Osteoblast (primary cell): ENCODE measurements around the gene THSD7A. TPM values are rescaled to one million over a fixed set of nuclear protein-coding genes. Genes with fewer than 3 reads are reported as not detected.

Experiments
- DNase-seq: peaks from one replicate; pipeline ENCODE4 v3.0.0; 2011; ENCODE audit warnings: low spot score, mixed read lengths; ENCODE audit not compliant: insufficient read length; ENCODE audit errors: missing footprints
- H2AFZ ChIP-seq: 2 replicates; pipeline ENCODE4 v1.6.0; 2011; ENCODE audit warnings: mild to moderate bottlenecking, low read length
- H3K27ac ChIP-seq: 2 replicates; pipeline ENCODE4 v1.5.1; 2011; ENCODE audit warnings: mild to moderate bottlenecking, low read depth, low read length, moderate library complexity
- H3K27me3 ChIP-seq: 2 replicates; pipeline ENCODE4 v1.6.0; 2012; ENCODE audit warnings: mild to moderate bottlenecking, control low read depth, inconsistent platforms, low read length, moderate library complexity; ENCODE audit not compliant: insufficient read depth
- H3K36me3 ChIP-seq: 2 replicates; pipeline ENCODE4 v1.5.1; 2011; ENCODE audit warnings: mild to moderate bottlenecking, low read length, control low read depth, moderate library complexity; ENCODE audit not compliant: insufficient read depth
- H3K4me1 ChIP-seq: 2 replicates; pipeline ENCODE4 v1.5.1; 2011; ENCODE audit warnings: mild to moderate bottlenecking, low read length, control low read depth, moderate library complexity; ENCODE audit not compliant: insufficient read depth
- H3K4me2 ChIP-seq: 2 replicates; pipeline ENCODE4 v1.6.0; 2011; ENCODE audit warnings: mild to moderate bottlenecking, low read length; ENCODE audit not compliant: insufficient read depth
- H3K4me3 ChIP-seq: fragments of 200-600 bp; sonication (generic); 3 replicates; pipeline ENCODE4 v1.5.1; 2012; ENCODE audit warnings: mild to moderate bottlenecking, low read length, inconsistent platforms; ENCODE audit not compliant: insufficient read depth
- H3K79me2 ChIP-seq: 2 replicates; pipeline ENCODE4 v1.6.0; 2012; ENCODE audit warnings: mild to moderate bottlenecking, low read length, control low read depth, inconsistent platforms; ENCODE audit not compliant: insufficient read depth
- H3K9me3 ChIP-seq: 2 replicates; pipeline ENCODE4 v1.5.1; 2011; ENCODE audit warnings: low read depth, low read length, control low read depth
- H4K20me1 ChIP-seq: 2 replicates; pipeline ENCODE4 v1.6.0; 2012; ENCODE audit warnings: mild to moderate bottlenecking, low read length, control low read depth; ENCODE audit not compliant: insufficient read depth
- total RNA-seq: library from RNA; depleted of rRNA; stranded (reverse); fragments of >200 nt; gene quantifications from 2 replicates; pipeline ENCODE4 v1.2.3, GENCODE V29; 2012
- TF ChIP-seq, protein P1 (sequence below): IDR thresholded peaks from 2 replicates; pipeline ENCODE4 v1.5.1; 2011; ENCODE audit warnings: mild to moderate bottlenecking, low read depth, low read length, moderate library complexity; ENCODE audit errors: extremely low read depth

The THSD7A gene
- total RNA-seq, 1 donor: under 0.01 TPM

DNA sequence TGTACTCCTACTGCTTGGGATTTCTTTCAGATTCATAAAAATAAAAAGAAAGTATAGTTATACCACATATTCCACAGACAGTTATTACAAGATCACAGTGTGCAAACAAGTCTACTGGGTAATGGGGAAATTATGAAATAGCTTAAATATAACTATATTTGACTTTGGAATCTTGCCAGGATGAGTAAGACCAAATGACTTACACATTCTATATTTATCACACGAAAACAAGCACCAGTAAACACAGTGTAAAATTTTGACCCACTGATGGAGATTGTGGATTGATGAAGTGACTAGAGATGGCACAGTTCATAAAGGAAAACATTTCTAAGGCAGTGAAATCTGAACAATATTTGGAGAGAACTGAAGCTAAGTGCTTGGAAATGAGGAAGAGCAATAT lies 339.7 kb downstream of the THSD7A start:
- no peak overlapping the region for H3K27ac ChIP-seq
- TF ChIP-seq, protein P1, sequence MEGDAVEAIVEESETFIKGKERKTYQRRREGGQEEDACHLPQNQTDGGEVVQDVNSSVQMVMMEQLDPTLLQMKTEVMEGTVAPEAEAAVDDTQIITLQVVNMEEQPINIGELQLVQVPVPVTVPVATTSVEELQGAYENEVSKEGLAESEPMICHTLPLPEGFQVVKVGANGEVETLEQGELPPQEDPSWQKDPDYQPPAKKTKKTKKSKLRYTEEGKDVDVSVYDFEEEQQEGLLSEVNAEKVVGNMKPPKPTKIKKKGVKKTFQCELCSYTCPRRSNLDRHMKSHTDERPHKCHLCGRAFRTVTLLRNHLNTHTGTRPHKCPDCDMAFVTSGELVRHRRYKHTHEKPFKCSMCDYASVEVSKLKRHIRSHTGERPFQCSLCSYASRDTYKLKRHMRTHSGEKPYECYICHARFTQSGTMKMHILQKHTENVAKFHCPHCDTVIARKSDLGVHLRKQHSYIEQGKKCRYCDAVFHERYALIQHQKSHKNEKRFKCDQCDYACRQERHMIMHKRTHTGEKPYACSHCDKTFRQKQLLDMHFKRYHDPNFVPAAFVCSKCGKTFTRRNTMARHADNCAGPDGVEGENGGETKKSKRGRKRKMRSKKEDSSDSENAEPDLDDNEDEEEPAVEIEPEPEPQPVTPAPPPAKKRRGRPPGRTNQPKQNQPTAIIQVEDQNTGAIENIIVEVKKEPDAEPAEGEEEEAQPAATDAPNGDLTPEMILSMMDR: no peak
- H2AFZ ChIP-seq: no peak overlapping the region
- no peaks in the 10 kb centered on the region for H4K20me1 ChIP-seq
- no peaks in the 10 kb centered on the region for H3K36me3 ChIP-seq
- no peaks in the 10 kb centered on the region for H3K27me3 ChIP-seq
- H3K79me2 ChIP-seq: no peaks in the 10 kb centered on the region
- H3K9me3 ChIP-seq: no peaks in the 10 kb centered on the region
- no peaks in the 10 kb centered on the region for H3K4me1 ChIP-seq
- no peak for DNase-seq
- H3K4me2 ChIP-seq: no peak overlapping the region
- H3K4me3 ChIP-seq: no peak overlapping the region

DNA sequence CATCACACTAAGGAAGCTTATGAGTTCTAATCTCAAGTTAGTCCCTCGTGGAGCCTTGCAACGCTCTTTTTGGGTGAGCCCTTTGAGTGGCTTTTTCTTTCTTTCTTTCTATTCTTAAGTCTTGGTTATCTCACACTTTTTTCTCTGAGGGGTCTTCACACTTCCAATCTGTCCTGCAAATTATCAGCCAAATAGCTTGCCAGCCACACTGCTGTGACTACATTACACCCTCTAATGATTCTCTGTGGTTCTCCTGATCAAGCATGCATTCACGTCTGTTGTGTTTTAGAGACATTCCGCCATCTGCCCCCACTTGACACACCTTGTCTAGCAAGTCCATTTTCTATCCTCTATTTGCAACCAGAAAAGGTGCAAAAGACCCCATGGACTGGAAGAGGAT lies 340.2 kb downstream of the THSD7A start:
- Histone ChIP-seq H2AFZ (no peak overlapping the region), H3K79me2 (no peaks in the 10 kb centered on the region), H3K4me2 (no peak overlapping the region)

GRCh38 chr7:11489280-11489679 lies 342.7 kb downstream of the THSD7A start:
- no peaks in the 10 kb centered on the region for H3K36me3 ChIP-seq
- TF ChIP-seq, protein P1: no peak
- no peaks in the 10 kb centered on the region for H4K20me1 ChIP-seq

More for the DNA sequence above, 340.2 kb downstream of the THSD7A start:
- no peaks in the 10 kb centered on the region for H4K20me1 ChIP-seq
- no peak for DNase-seq
- TF ChIP-seq, protein P1: no peak
- H3K4me3 ChIP-seq: no peak overlapping the region
- no peaks in the 10 kb centered on the region for H3K36me3 ChIP-seq
- H3K9me3 ChIP-seq: no peaks in the 10 kb centered on the region
- no peak overlapping the region for H3K27ac ChIP-seq
- no peaks in the 10 kb centered on the region for H3K27me3 ChIP-seq
- no peaks in the 10 kb centered on the region for H3K4me1 ChIP-seq

GRCh38 chr7:11486271-11486670 lies 345.7 kb downstream of the THSD7A start:
- TF ChIP-seq, protein P1: no peak

More at GRCh38 chr7:11489280-11489679, 342.7 kb downstream of the THSD7A start:
- no peak for DNase-seq
- no peaks in the 10 kb centered on the region for H3K4me1 ChIP-seq
- H3K27me3 ChIP-seq: no peaks in the 10 kb centered on the region
- no peak overlapping the region for H3K27ac ChIP-seq
- H2AFZ ChIP-seq: no peak overlapping the region
- H3K79me2 ChIP-seq: no peaks in the 10 kb centered on the region
- H3K4me2 ChIP-seq: no peak overlapping the region
- no peaks in the 10 kb centered on the region for H3K9me3 ChIP-seq
- no peak overlapping the region for H3K4me3 ChIP-seq

More at GRCh38 chr7:11486271-11486670, 345.7 kb downstream of the THSD7A start:
- DNase-seq: no peak
- Histone ChIP-seq H4K20me1 (no peaks in the 10 kb centered on the region), H3K27me3 (no peaks in the 10 kb centered on the region), H3K4me2 (no peak overlapping the region), H3K79me2 (no peaks in the 10 kb centered on the region), H3K27ac (no peak overlapping the region), H3K4me1 (no peaks in the 10 kb centered on the region), H3K4me3 (no peak overlapping the region), H3K9me3 (no peaks in the 10 kb centered on the region), H2AFZ (no peak overlapping the region), H3K36me3 (no peaks in the 10 kb centered on the region)
